Calu3 (cell line): ENCODE measurements around the gene GRAP2. TPM values are rescaled to one million over a fixed set of nuclear protein-coding genes. Genes with fewer than 3 reads are reported as not detected.

Experiments
- BruUV-seq: library from RNA; stranded (reverse); fragments of 400-500 nt; replicated peaks from 2 replicates; lab custom pipeline; 2021; lab: Mats Ljungman, UMichigan
- CTCF ChIA-PET: fragments of 300-600 bp; sonication (Branson Sonifier 250); formaldehyde crosslinking; loops from one replicate; lab custom pipeline; 2022; ENCODE audit warnings: antibody characterized with exemption; lab: Charles Lee
- DNase-seq: peaks from one replicate; pipeline ENCODE4 v3.0.0; 2022
- H3K27ac Mint-ChIP-seq: one replicate; pipeline ENCODE4 v1.8.0; 2022; ENCODE audit warnings: mixed read lengths; ENCODE audit not compliant: unreplicated experiment
- H3K27me3 Mint-ChIP-seq: one replicate; pipeline ENCODE4 v1.8.0; 2022; ENCODE audit warnings: mixed read lengths; ENCODE audit not compliant: unreplicated experiment
- H3K36me3 Mint-ChIP-seq: one replicate; pipeline ENCODE4 v1.8.0; 2022; ENCODE audit warnings: mild to moderate bottlenecking, moderate library complexity, mixed read lengths; ENCODE audit not compliant: insufficient read depth, unreplicated experiment
- H3K4me1 Mint-ChIP-seq: one replicate; pipeline ENCODE4 v1.8.0; 2022; ENCODE audit warnings: mild to moderate bottlenecking, low read depth, mixed read lengths; ENCODE audit not compliant: unreplicated experiment
- H3K4me3 Mint-ChIP-seq: one replicate; pipeline ENCODE4 v1.8.0; 2022; ENCODE audit warnings: mild to moderate bottlenecking, low read depth, moderate library complexity, mixed read lengths; ENCODE audit not compliant: unreplicated experiment
- H3K9me3 Mint-ChIP-seq: one replicate; pipeline ENCODE4 v1.8.0; 2022; ENCODE audit warnings: low read depth, mixed read lengths; ENCODE audit not compliant: unreplicated experiment
- CTCF ChIP-seq: fragments of 200-600 bp; IDR thresholded peaks from one replicate; pipeline ENCODE4 v1.8.0; 2022; ENCODE audit warnings: antibody characterized with exemption; ENCODE audit not compliant: unreplicated experiment
- intact Hi-C: fragments of 100-400 bp; cut with micrococcal nuclease; formaldehyde crosslinking; loops from one replicate; pipeline ENCODE4 v1.10.0; 2022; ENCODE audit not compliant: unreplicated experiment
- total RNA-seq: library from RNA; stranded (reverse); gene quantifications from 2 replicates; pipeline ENCODE4 v1.2.3, GENCODE V29; 2022

The GRAP2 gene
- total RNA-seq, 1 experiment from 2014 or later: not detected

- Mint-ChIP-seq H3K27me3 (peaks cover 73% of the 10 kb centered on the region), H3K9me3 (no peaks in the 10 kb centered on the region), H3K4me3 (no peak overlapping the region), H3K4me1 (no peaks in the 10 kb centered on the region), H3K27ac (no peak overlapping the region), H3K36me3 (no peaks in the 10 kb centered on the region)
- DNase-seq: no peak
- BruUV-seq: no TSS peak
- CTCF ChIA-PET: no interaction called here
- no peak for TF ChIP-seq CTCF
- intact Hi-C loops: loop anchor here (10.0 kb wide), 1 partner anchor 391 kb away; no protein-coding TSS in a partner anchor
These were observed 34.7 kb downstream of the GRAP2 start for GRCh38 chr22:39935612-39936011.

- Mint-ChIP-seq H3K9me3 (no peaks in the 10 kb centered on the region), H3K4me1 (no peaks in the 10 kb centered on the region), H3K4me3 (no peak overlapping the region), H3K27ac (no peak overlapping the region), H3K27me3 (peaks cover 80% of the 10 kb centered on the region), H3K36me3 (no peaks in the 10 kb centered on the region)
- BruUV-seq: no TSS peak
- CTCF ChIA-PET: no interaction called here
- no peak for DNase-seq
- intact Hi-C loops: loop anchor here (10.0 kb wide), 1 partner anchor 392 kb away; no protein-coding TSS in a partner anchor
- TF ChIP-seq CTCF: no peak
These were observed 35.8 kb downstream of the GRAP2 start for GRCh38 chr22:39936523-39937145.

GRCh38 chr22:39937906-39938305, 37.0 kb downstream of the GRAP2 start:
- intact Hi-C loops: loop anchor here (10.0 kb wide), 1 partner anchor 393 kb away; no protein-coding TSS in a partner anchor
- Mint-ChIP-seq H3K27me3 (peaks cover 75% of the 10 kb centered on the region), H3K27ac (no peak overlapping the region), H3K36me3 (no peaks in the 10 kb centered on the region), H3K4me3 (no peak overlapping the region), H3K4me1 (no peaks in the 10 kb centered on the region), H3K9me3 (no peaks in the 10 kb centered on the region)
- no TSS peak for BruUV-seq
- DNase-seq: no peak
- no peak for TF ChIP-seq CTCF
- CTCF ChIA-PET: interaction anchor here (1.0 kb wide), 1 partner anchor 14 kb away, joined by 3 read pairs; no protein-coding TSS in a partner anchor

GRCh38 chr22:39938509-39939111, 37.7 kb downstream of the GRAP2 start:
- no peaks in the 10 kb centered on the region for H3K36me3 Mint-ChIP-seq
- H3K4me1 Mint-ChIP-seq: no peaks in the 10 kb centered on the region
- CTCF ChIA-PET: interaction anchor here (1.0 kb wide), 1 partner anchor 15 kb away, joined by 3 read pairs; no protein-coding TSS in a partner anchor
- no peak for TF ChIP-seq CTCF
- no peak for DNase-seq
- H3K27me3 Mint-ChIP-seq: peaks cover 68% of the 10 kb centered on the region
- H3K27ac Mint-ChIP-seq: no peak overlapping the region
- no TSS peak for BruUV-seq
- H3K4me3 Mint-ChIP-seq: no peak overlapping the region
- intact Hi-C loops: loop anchor here (10.0 kb wide), 1 partner anchor 394 kb away; no protein-coding TSS in a partner anchor
- H3K9me3 Mint-ChIP-seq: no peaks in the 10 kb centered on the region
